Ovary (tissue), 9 donors: ENCODE measurements around the gene RGS1. TPM values are rescaled to one million over a fixed set of nuclear protein-coding genes. Genes with fewer than 3 reads are reported as not detected.

ENCODE experiments used
- DNase-seq, 5 donors: peaks; one replicate each; pipeline ENCODE4 v3.0.0-alpha.2; 2019 to 2020
- H3K27ac ChIP-seq, 2 donors: fragments of 200-600 bp; one replicate each; pipeline versions ENCODE4 v1.5.1 to v1.8.0; 2019 to 2022
- H3K27me3 ChIP-seq: fragments of 200-600 bp; one replicate; pipeline ENCODE4 v1.8.0; 2022
- H3K36me3 ChIP-seq: fragments of 200-600 bp; sonication (generic); one replicate; pipeline ENCODE4 v1.5.1; 2019
- H3K4me1 ChIP-seq: one replicate; pipeline ENCODE4 v1.8.1; 2013; ENCODE audit warnings: mild to moderate bottlenecking, moderate library complexity; ENCODE audit not compliant: insufficient read depth
- H3K4me3 ChIP-seq: fragments of 200-600 bp; sonication (generic); one replicate; pipeline ENCODE4 v1.5.1; 2017
- H3K9me3 ChIP-seq, 2 donors: fragments of 200-600 bp in 1 of 2; sonication (generic) in 1 of 2; one replicate each; pipeline versions ENCODE4 v1.5.1 to v1.8.1; 2013 to 2019; ENCODE audit warnings: mild to moderate bottlenecking in 1 of 2, moderate library complexity in 1 of 2
- CTCF ChIP-seq, 3 donors: fragments of 450-650 bp in 2 of 3; fragments of 200-600 bp in 1 of 3; IDR thresholded peaks; one replicate each; pipeline versions ENCODE4 v1.5.1 to v1.8.0; 2016 to 2022; ENCODE audit warnings: antibody characterized with exemption in 3 of 3, mild to moderate bottlenecking in 1 of 3
- EP300 ChIP-seq: sonication (generic); formaldehyde crosslinking; IDR thresholded peaks from one replicate; pipeline ENCODE4 v1.6.1; 2017; ENCODE audit warnings: antibody characterized with exemption
- POLR2A ChIP-seq: fragments of 450-650 bp; IDR thresholded peaks from one replicate; pipeline ENCODE4 v1.6.1; 2017; ENCODE audit warnings: antibody characterized with exemption, mild to moderate bottlenecking, moderate library complexity
- WGBS, 3 donors: extraction: QIAGEN DNeasy Blood & Tissue Kit in 1 of 3; methylation state at CpG; one replicate each; pipeline versions ENCODE4 v1.1.5 to v1.1.7; 2013 to 2017; 5-methylcytosine and 5-hydroxymethylcytosine counted together
- intact Hi-C, 4 donors: fragments of 100-400 bp; cut with DNase I; formaldehyde crosslinking; loops; one replicate each; pipeline versions ENCODE4 v1.11.0 to v1.15.1; 2022 to 2023
- polyA plus RNA-seq, 2 donors: library from polyadenylated mRNA; stranded (reverse); fragments of 200-250 nt in 1 of 2; fragments of 350-450 nt in 1 of 2; fragmentation: Illumina TruSeq in 1 of 2; extraction: RNeasy Lipid Tissue Mini Kit (QIAGEN cat#74804) in 1 of 2; gene quantifications; one replicate each; pipeline ENCODE4 v1.2.3, GENCODE V29; 2013 to 2014
- total RNA-seq, 7 donors: library from RNA; depleted of rRNA in 2 of 7; stranded (reverse); fragments of >200 nt in 2 of 7; fragmentation: NEBNext Ultra II Directional in 3 of 7; extraction: Animal tissue kit (Norgen Biotek cat#: 25700) in 3 of 7; gene quantifications; one replicate each; pipeline versions ENCODE4 v1.1.0 to v1.2.4, GENCODE V29; 2016 to 2023
- donor health status: DM: no; HTN: no; CAD: no; lungs with moderate emphysema.
- donor health status: DM: no; HTN: no; CAD: no.
- donor health status: Bipolar disorder and iron deficiency.
- donor health status: DM: yes; HTN: yes; CAD: no.
- donor health status: DM: no; HTN: no; CAD: no.
- donor health status: DM: yes; HTN: yes; CAD: no.

RGS1 gene
- total and polyA plus RNA-seq, 9 donors, result 7.5 to 129 (median 17.0) TPM

GRCh38 chr1:192563129-192563528 is 12.4 kb upstream of the RGS1 start:
- Histone ChIP-seq H3K27ac (no peak overlapping the region), H3K36me3 (no peaks in the 10 kb centered on the region), H3K4me3 (no peak overlapping the region), H3K9me3 (no peaks in the 10 kb centered on the region), H3K27me3 (no peaks in the 10 kb centered on the region), H3K4me1 (no peaks in the 10 kb centered on the region)
- DNase-seq, result no peak
- TF ChIP-seq EP300, result no peak
- no peak for TF ChIP-seq CTCF (IDR thresholded peaks at IDR 0.05)
- TF ChIP-seq POLR2A, result no peak
- intact Hi-C loops, result no loop called here
- WGBS, 3 donors, result 82 to 94% (median 92%) methylated on average over 3 of the region's 3 CpGs

DNA sequence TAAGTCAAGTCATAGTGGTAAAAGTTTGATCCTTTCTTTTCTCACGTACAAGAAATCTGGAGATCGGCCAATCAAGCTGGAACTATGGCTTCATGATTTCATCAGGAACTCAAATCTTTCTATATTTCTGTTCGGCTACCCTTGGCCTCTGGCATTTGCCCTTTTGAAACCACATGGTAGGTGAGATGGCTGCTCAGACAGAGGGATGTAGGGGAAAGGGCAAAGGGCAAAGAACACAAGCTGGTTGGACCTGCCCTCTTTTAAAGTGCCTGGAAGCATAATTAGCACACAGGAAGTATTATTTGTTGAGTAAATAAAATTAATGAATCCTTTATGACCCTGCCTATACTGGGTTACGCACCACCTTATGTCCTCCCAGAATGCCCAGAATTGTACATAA is 11.5 kb upstream of the RGS1 start:
- Histone ChIP-seq H3K27me3 (no peaks in the 10 kb centered on the region), H3K36me3 (no peaks in the 10 kb centered on the region), H3K4me1 (no peaks in the 10 kb centered on the region), H3K9me3 (no peaks in the 10 kb centered on the region), H3K4me3 (no peak overlapping the region), H3K27ac (no peak overlapping the region)
- WGBS, 3 donors, result 85 to 89% (median 88%) methylated on average over 4 of the region's 4 CpGs
- no peak for DNase-seq
- TF ChIP-seq CTCF (IDR thresholded peaks at IDR 0.05), result no peak
- TF ChIP-seq EP300, result no peak
- no peak for TF ChIP-seq POLR2A
- intact Hi-C loops, result no loop called here

DNA sequence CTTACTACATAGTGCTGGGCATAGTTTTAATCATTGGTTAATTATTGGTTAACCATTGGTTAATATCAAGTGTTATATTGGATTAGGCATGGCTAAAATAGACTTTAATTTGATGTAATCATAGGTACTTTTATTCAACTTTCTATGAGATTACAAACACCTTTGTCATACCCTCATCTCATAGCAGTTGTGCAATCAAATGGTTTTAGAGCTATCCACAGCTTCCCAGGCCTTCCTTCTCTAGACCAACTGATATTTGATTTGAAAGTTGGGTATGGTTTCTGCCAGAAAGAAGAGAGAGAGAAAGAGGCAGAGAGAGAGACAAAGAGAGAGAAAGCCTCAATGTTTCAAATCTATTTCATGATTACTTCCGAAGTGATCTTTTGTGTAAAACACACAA is 9.6 kb upstream of the RGS1 start:
- Histone ChIP-seq H3K27ac (no peak overlapping the region), H3K4me3 (no peak overlapping the region), H3K27me3 (no peaks in the 10 kb centered on the region), H3K36me3 (no peaks in the 10 kb centered on the region), H3K4me1 (no peaks in the 10 kb centered on the region), H3K9me3 (no peaks in the 10 kb centered on the region)
- no peak for TF ChIP-seq EP300
- no peak for TF ChIP-seq CTCF (IDR thresholded peaks at IDR 0.05)
- no peak for TF ChIP-seq POLR2A
- no peak for DNase-seq
- WGBS, 3 donors, result 94 to 98% (median 98%) methylated on average over 1 of the region's 1 CpG
- intact Hi-C loops, result no loop called here

DNA sequence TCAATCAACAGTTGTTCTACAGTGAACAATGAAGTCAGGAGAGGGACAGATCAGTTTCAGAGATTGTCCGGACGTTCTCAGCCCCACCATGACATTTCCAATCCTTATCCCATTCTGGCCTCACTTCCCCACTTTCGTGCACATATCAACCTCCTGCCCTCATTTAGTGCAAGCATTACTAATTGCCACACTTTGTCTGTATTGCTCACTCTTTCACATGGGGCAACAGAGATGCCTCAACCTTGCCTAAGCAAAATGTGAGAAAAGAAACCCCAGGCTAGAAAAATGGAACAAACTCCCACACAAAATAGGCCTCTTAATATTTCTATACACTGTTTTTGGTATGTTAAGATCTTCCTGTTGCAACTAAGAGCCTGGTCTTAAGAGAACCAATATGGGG is 8.9 kb upstream of the RGS1 start:
- DNase-seq, result no peak
- H3K4me1 ChIP-seq, result no peaks in the 10 kb centered on the region
- no peak for TF ChIP-seq EP300
- no peaks in the 10 kb centered on the region for H3K27me3 ChIP-seq
- intact Hi-C loops, result no loop called here
- H3K36me3 ChIP-seq, result no peaks in the 10 kb centered on the region
- WGBS, 3 donors, result 86 to 91% (median 90%) methylated on average over 3 of the region's 3 CpGs
- H3K4me3 ChIP-seq, result no peak overlapping the region
- H3K9me3 ChIP-seq, result no peaks in the 10 kb centered on the region
- H3K27ac ChIP-seq, result no peak overlapping the region

DNA sequence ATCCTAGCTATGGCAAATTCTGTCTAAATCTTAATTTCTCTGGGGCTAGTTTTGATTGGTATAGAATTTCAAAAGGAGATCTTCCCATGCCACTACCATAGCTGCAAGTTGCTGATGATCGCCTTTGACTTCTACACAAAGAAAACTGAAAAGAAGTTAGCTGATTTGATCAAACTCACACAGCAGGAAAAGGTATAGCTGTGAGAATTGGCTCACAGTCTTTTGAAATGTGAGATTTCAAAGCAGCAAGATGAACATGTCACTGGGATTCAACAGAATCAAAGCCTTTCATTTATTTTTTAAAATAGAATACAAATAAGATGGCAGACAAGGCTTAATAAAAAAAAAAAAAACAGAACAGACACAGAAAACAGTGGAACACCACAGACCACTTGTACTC is 7.5 kb upstream of the RGS1 start:
- Histone ChIP-seq H3K9me3 (no peaks in the 10 kb centered on the region), H3K27me3 (no peaks in the 10 kb centered on the region), H3K4me1 (no peaks in the 10 kb centered on the region), H3K36me3 (no peaks in the 10 kb centered on the region), H3K4me3 (no peak overlapping the region), H3K27ac (no peak overlapping the region)
- no peak for DNase-seq
- intact Hi-C loops, result no loop called here
- TF ChIP-seq EP300, result no peak
- TF ChIP-seq POLR2A, result no peak
- no peak for TF ChIP-seq CTCF (IDR thresholded peaks at IDR 0.05)
- 93 to 98% (median 94%) methylated on average over 1 of the region's 1 CpG for WGBS, 3 donors
